Endometrial microvascular endothelial cells (primary cell): ENCODE results near the gene MMUT. TPM values are rescaled to one million over a fixed set of nuclear protein-coding genes. Genes with fewer than 3 reads are reported as not detected.
"Not testable (repeated sequence)": the region's sequence is repeated elsewhere in the genome, so short reads cannot be mapped to it uniquely, and the experiment has no call there.

Source experiments
- in situ Hi-C: cut with HindIII; loops from 2 replicates; pipeline ENCODE4 v1.10.0; 2017; ENCODE audit warnings: low sequenced_read_pairs, low pct_unique_long_range_greater_than_20kb; ENCODE audit errors: inconsistent ontology term
- total RNA-seq: library from RNA; depleted of rRNA; stranded (reverse); fragments of >200 nt; gene quantifications from one replicate; pipeline ENCODE4 v1.2.3, GENCODE V29; 2015; ENCODE audit errors: inconsistent ontology term

MMUT gene
- total RNA-seq, 1 donor from 2014 or later, result 9.9 TPM

DNA sequence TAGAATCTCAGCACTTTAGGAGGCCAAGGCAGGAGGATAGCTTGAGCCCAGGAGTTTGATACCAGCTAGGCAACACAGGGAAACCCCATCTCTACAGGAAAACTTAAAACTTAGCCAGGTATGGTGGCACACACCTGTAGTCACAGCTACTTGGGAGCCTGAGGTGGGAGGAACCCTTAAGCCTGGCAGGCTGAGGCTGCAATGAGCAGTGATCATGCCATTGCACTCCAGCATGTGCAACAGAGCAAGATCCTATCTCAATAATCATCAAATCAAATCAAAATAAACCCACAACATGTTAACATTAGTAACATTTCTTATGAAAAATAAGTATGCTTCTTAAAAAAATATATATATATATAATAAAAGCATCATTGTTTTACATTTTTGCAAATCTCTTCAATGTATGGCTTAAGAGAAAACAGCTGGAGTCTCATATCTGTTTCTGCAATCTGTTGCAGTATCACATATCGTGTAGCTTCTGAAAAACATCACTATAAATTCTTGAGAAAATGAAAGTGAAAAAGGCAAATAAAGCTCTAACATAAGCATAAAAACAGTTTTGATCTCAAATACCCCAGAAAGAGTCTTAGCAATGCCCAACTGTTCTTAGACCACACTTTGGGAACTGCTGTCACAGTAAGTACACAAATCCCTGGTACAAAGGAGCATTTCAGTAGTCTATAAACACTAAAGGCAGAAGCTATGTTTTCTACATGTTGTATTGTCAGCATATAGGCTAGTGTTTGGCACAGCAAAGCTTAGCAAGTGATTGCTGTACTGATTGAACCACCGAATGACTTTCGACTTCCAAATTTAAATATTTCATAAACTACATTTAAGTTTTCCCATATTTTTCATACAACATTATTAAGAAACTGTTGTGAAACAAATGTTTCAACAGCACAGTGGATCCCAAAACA, 8.0 kb downstream of the MMUT start:
- in situ Hi-C loops, result loop anchor here (25.0 kb wide), 1 partner anchor 107 kb away; the partner anchor contains the start of gene C6orf141

DNA sequence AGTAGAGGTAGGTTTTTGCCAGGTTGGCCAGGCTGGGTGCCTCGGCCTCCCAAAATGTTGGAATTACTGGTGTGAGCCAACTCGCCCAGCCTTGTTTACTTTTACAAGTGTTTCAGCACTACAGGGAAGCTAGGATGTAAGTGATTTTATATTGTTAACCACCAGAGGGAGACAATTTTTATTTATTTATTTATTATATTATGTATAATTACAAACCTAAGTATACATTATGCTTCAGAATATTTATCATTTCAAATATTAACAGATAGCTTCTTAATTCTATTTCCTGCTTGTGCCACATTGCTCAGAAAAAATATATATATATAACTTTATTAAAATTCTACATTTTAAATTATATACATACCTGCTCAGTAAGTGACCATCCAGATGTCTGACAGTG, 9.8 kb downstream of the MMUT start:
- in situ Hi-C loops, result loop anchor here (25.0 kb wide), 1 partner anchor 109 kb away; the partner anchor contains the start of gene C6orf141

DNA sequence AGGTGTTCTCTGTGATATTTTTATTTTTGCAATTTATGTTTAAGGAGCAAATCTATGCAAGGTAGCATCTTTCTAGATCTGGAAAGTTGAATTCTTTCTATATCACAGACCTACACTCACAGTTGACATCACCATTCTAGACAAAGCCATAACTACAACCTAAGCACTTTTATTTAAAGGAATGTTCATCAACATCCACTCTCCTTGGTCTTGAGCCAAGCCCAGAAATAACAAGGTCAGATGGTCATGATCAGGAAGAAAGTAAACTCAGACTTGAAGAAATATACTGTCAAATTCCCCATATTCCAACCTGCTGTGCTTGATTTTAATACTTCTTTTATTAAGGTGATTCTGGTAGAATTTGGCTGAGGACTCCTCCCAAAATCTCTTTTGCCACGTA, 32.2 kb downstream of the MMUT start:
- in situ Hi-C loops, result no loop called here

DNA sequence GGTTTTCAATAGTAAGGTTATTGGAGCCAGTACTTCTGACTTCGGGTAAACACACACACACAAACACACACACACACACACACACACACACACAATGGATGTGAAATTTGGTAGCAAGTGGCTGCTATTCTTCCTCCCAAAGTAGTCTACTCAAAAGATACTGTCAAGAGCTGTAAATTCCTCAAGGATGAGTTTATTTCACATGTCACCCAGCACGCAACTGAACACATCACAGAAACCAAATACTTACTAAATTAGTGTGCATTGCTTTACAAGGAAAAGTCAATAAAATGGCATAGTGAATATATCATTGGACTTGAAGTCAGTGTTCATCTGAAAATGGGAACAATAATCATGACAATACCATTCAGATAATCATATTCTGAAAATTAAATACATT, 32.9 kb downstream of the MMUT start:
- in situ Hi-C loops, result no loop called here

DNA sequence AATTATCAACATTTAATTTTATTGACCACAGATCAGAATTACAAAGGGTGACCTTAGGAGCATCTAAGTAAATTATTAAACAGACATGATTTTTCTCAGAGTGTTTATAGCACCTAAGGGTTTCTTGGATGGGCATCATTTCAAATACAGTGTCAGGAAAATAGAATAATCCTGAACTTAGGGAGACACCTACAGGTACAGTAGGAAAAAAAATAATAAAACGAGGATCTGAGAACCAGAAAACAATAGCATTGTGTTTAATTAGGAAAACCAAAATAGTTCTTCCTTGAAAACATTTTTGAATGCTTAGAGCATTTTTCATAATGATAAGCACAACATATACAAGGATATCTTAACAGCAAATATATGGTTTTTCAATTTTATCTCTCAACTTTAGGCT, 39.2 kb downstream of the MMUT start:
- in situ Hi-C loops, result no loop called here

DNA sequence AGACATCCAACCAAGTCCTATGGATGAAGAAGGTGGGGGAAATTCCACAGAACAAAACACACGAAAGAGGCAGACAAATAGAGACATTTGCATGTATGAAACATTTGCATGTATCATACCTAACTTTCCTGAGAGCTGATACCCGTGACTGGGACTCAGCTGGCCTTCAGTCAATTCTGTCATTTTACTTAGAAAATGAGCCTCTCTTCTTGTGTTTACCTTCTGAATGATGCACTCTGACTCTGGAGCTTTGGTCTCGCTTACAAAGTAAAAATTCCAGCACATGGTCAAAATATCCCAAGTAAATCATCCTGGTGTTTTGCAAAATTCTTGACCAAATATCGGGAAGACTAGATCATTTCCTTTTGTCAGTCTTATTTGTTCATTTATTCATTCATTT, 46.9 kb downstream of the MMUT start:
- in situ Hi-C loops, result no loop called here

DNA sequence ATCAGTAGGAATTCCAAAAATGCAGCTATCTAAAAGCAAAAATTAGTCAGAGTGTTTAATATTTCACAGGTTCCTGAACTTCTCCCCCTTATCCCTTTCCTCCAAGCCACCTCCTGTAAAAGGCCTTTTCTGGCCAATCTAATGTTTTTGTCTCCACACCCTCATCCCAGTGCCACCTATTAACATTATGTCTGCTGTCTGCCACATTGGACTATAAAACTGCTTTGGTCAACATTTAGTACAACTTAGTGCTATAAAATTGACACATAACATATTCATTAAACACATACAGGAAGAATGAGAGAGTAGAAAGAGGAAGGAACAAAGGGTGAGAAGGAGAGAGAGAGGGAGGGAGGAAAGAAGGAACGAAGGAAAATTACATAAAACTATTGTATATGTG, 47.7 kb downstream of the MMUT start:
- in situ Hi-C loops, result no loop called here

DNA sequence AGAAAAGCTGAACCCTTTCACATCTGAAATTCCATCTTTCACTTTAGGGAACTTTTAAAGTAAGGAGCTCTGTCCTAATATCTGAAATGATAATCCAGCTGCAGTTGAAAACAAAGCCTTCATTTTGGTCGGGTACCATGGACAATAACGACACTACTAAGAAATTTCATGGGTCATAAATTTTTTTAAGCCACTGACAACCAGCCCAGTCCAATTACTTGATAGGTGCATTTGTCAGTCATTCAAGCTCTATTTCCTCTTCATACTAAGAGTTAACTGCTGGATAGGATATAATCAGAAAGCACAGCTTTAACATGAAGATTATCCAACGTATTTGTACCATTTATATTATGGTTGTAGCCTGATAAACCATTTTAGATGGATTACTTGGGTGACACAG, 52.5 kb downstream of the MMUT start:
- in situ Hi-C loops, result no loop called here

DNA sequence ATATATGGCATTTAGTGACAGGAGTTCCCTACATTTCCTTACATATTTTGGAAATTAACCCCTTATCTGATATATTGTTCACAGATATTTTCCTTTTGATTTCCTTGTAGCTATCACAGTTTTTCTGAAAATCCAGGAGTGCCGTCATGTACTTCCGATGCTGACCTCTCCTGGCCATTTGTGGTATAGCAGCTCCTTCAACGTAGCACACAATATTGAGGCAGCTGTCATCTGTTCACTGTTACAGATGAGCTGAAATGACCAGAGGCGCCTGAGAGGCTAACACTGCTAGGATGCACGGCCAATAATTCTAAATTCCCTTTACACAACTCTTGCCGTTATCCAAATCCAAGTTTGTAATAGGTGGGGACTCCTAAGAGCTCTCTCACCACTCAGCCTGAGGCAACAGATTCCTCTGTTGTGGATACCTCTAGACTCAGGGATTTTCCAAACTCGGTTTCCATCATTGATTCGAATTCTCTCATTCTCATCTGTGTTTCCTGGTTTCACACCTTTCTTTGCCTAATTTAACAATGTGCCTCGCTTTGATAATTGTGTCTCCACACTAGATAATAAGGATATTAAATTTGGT, 53.0 kb downstream of the MMUT start:
- in situ Hi-C loops, result no loop called here

DNA sequence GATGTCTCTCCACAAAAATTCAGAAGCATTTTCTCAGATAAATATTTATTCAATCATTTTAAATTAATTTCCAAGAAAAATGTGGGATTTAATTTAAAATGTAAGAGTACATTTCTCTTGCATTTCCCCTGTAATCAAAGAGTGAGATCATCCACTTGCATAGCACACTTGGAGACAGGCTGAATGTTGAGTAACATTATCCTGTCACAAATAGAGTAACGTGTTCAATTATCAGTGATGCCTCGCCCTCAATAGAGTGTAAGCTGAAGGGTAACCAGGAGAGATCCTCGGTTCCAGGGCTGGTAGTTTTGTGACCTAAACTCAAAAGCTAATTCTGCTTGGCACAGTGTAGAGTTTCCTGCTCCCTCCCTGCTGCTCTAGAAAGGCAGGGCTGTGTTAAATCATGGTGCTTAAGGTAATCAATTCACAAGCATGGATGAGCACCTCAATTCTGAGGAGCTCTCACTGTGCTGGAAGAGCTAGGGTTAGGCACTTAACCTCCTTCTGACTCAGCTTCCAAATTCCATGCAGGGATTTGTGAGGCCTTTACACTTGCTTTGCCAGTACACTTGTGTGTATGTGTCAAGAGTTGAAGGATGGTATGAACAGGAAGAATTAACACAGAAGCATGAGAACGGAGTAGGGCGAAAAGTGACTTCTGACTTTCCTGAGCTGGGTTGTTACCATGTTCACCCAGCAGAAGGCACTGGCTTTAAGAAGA, 56.6 kb downstream of the MMUT start:
- in situ Hi-C loops, result no loop called here

DNA sequence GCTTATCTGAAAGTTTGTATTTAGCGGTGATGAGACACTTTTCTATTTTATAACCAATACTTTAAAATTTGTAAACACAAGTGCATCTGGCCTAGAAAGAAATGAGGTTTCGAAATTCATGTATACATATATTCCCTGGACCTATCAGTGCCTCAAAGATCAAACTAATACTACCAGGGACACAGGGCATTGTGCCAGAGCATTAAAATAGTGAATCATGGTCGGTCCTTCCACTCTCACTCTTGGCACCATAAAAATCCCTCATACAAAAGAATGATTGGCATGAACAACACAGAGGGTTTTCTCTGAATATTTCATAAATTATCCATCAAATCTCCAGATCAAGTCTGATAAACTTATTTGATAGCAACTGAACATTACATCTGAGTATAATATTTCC, 62.0 kb downstream of the MMUT start:
- in situ Hi-C loops, result no loop called here

DNA sequence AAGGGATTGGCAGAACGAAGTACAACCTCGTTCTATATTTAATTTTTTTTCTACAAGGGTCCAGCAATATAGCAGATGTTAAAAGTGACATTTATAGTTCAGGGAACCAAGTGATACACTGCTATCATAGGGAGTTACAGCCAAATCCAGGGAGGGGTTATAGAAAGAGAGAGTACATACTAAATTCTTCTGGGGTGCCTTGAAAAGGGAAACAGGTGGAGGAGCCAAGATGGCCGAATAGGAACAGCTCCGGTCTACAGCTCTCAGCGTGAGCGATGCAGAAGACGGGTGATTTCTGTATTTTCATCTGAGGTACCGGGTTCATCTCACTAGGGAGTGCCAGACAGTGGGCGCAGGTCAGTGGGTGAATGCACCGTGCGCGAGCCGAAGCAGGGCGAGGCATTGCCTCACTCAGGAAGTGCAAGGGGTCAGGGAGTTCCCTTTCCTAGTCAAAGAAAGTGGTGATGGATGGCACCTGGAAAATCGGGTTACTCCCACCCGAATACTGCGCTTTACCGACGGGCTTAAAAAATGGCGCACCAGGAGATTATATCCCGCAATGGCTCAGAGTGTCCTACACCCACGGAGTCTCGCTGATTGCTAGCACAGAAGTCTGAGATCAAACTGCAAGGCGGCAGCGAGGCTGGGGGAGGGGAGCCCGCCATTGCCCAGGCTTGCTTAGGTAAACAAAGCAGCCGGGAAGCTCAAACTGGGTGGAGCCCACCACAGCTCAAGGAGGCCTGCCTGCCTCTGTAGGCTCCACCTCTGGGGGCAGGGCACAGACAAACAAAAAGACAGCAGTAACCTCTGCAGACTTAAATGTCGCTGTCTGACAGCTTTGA, 76.2 kb downstream of the MMUT start:
- in situ Hi-C loops, result not testable (repeated sequence)

DNA sequence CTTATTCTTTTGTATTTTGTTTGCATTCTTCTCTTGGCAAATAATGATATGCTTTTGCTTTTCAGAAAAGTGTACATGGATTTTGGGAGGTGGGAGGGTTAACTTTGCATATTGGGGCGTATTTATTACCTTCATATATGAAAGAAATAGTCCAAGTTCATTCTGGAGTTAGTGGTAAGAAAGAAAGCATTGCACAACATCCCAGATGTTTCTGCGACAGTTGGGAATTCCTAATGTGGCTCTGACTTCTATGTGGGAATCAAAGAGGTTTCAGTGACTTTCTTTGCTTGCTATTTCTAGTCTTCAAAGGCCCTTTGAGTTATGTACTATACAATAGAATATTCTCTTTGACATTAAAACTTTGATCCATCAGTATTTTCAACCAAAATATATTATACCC, 78.1 kb downstream of the MMUT start:
- in situ Hi-C loops, result no loop called here

Other genes with a start within 250 kb of the MMUT start
- 4.1 TPM for gene CENPQ, start 117 bp upstream of the MMUT start, total RNA-seq
- gene GLYATL3, start 36.7 kb upstream of the MMUT start, total RNA-seq, result not detected
- 3.6 TPM for gene C6orf141, start 87.4 kb upstream of the MMUT start, total RNA-seq
- not detected for gene RHAG, start 173.6 kb upstream of the MMUT start, total RNA-seq